Liver (tissue), 9 donors: ENCODE measurements around the gene PRELID2. TPM values are rescaled to one million over a fixed set of nuclear protein-coding genes. Genes with fewer than 3 reads are reported as not detected.

Source experiments
- DNase-seq: peaks from one replicate; pipeline ENCODE4 v3.0.0-alpha.2; 2017; ENCODE audit warnings: low spot score
- H3K27ac ChIP-seq, 2 donors: one replicate each; pipeline ENCODE4 v1.7.0; 2013; ENCODE audit warnings: inconsistent platforms in 2 of 2, low read length in 2 of 2, control low read depth in 1 of 2, low read depth in 1 of 2, mild to moderate bottlenecking in 1 of 2
- H3K27me3 ChIP-seq, 4 donors: one replicate each; pipeline versions ENCODE4 v1.6.1 to v1.7.0; 2013; ENCODE audit warnings: low read length in 3 of 4, inconsistent platforms in 1 of 4, mild to moderate bottlenecking in 1 of 4, moderate library complexity in 1 of 4; ENCODE audit not compliant: control insufficient read depth in 4 of 4, insufficient read depth in 4 of 4
- H3K36me3 ChIP-seq, 4 donors: one replicate each; pipeline versions ENCODE4 v1.6.1 to v1.7.0; 2013; ENCODE audit warnings: low read length in 3 of 4, mild to moderate bottlenecking in 3 of 4, low read depth in 1 of 4, moderate library complexity in 1 of 4; ENCODE audit not compliant: control insufficient read depth in 4 of 4, insufficient read depth in 3 of 4
- H3K4me1 ChIP-seq, 4 donors: one replicate each; pipeline versions ENCODE4 v1.6.1 to v1.7.0; 2013; ENCODE audit warnings: low read length in 3 of 4, mild to moderate bottlenecking in 3 of 4, moderate library complexity in 1 of 4; ENCODE audit not compliant: control insufficient read depth in 4 of 4, insufficient read depth in 4 of 4
- H3K4me3 ChIP-seq, 3 donors: one replicate each; pipeline versions ENCODE4 v1.6.1 to v1.7.0; 2013; ENCODE audit warnings: low read length in 3 of 3, control low read depth in 1 of 3, low read depth in 1 of 3, mild to moderate bottlenecking in 1 of 3
- H3K9ac ChIP-seq, 2 donors: one replicate each; pipeline ENCODE4 v1.7.0; 2013; ENCODE audit warnings: low read length in 2 of 2, mild to moderate bottlenecking in 2 of 2, moderate library complexity in 2 of 2, control low read depth in 1 of 2, low read depth in 1 of 2
- H3K9me3 ChIP-seq, 4 donors: one replicate each; pipeline versions ENCODE4 v1.6.1 to v1.7.0; 2013; ENCODE audit warnings: low read length in 3 of 4; ENCODE audit not compliant: control insufficient read depth in 4 of 4
- ATF3 ChIP-seq: IDR thresholded peaks from 2 replicates; pipeline ENCODE4 v1.6.1; 2016; ENCODE audit warnings: antibody characterized with exemption
- CTCF ChIP-seq: fragments of 150-350 bp; IDR thresholded peaks from 2 replicates; pipeline ENCODE4 v1.5.1; 2017; ENCODE audit warnings: improper control_type of control experiment, low read depth, low read length; ENCODE audit not compliant: missing input control
- EGR1 ChIP-seq, 2 donors: IDR thresholded peaks; 2 replicates each; pipeline ENCODE4 v1.6.1; 2016 to 2018; ENCODE audit warnings: antibody characterized with exemption in 2 of 2, low read depth in 2 of 2
- FOXA1 ChIP-seq: IDR thresholded peaks from 2 replicates; pipeline ENCODE4 v1.6.1; 2016; ENCODE audit warnings: antibody characterized with exemption
- FOXA2 ChIP-seq: IDR thresholded peaks from 2 replicates; pipeline ENCODE4 v1.6.1; 2016; ENCODE audit warnings: antibody characterized with exemption
- GABPA ChIP-seq, 2 donors: IDR thresholded peaks in 1 of 2; conservative IDR thresholded peaks in 1 of 2; 2 replicates each; pipeline ENCODE4 v1.6.1; 2016; ENCODE audit warnings: antibody characterized with exemption in 2 of 2, mild to moderate bottlenecking in 1 of 2, moderate library complexity in 1 of 2
- HNF4A ChIP-seq, 2 donors: conservative IDR thresholded peaks; 2 replicates each; pipeline ENCODE4 v1.6.1; 2016; ENCODE audit warnings: antibody characterized with exemption in 2 of 2, mild to moderate bottlenecking in 2 of 2
- HNF4G ChIP-seq: IDR thresholded peaks from 2 replicates; pipeline ENCODE4 v1.6.1; 2016; ENCODE audit warnings: antibody characterized with exemption
- JUND ChIP-seq, 2 donors: IDR thresholded peaks; 2 replicates each; pipeline ENCODE4 v1.6.1; 2016; ENCODE audit warnings: antibody characterized with exemption in 2 of 2
- MAX ChIP-seq: IDR thresholded peaks from 2 replicates; pipeline ENCODE4 v1.6.1; 2016; ENCODE audit warnings: antibody characterized with exemption
- NR2F2 ChIP-seq: IDR thresholded peaks from 2 replicates; pipeline ENCODE4 v1.6.1; 2016; ENCODE audit warnings: antibody characterized with exemption
- RAD21 ChIP-seq, 2 donors: IDR thresholded peaks; 2 replicates each; pipeline ENCODE4 v1.6.1; 2016; ENCODE audit warnings: antibody characterized with exemption in 2 of 2, mild to moderate bottlenecking in 2 of 2
- RXRA ChIP-seq, 2 donors: IDR thresholded peaks; 2 replicates each; pipeline ENCODE4 v1.6.1; 2017 to 2018; ENCODE audit warnings: antibody characterized with exemption in 2 of 2, mild to moderate bottlenecking in 1 of 2
- SP1 ChIP-seq: IDR thresholded peaks from 2 replicates; pipeline ENCODE4 v1.6.1; 2018; ENCODE audit warnings: antibody characterized with exemption, mild to moderate bottlenecking
- TAF1 ChIP-seq: conservative IDR thresholded peaks from 2 replicates; pipeline ENCODE4 v1.6.1; 2016; ENCODE audit warnings: antibody characterized with exemption, mild to moderate bottlenecking
- YY1 ChIP-seq: IDR thresholded peaks from 2 replicates; pipeline ENCODE4 v1.6.1; 2016; ENCODE audit warnings: antibody characterized with exemption, mild to moderate bottlenecking
- ZBTB33 ChIP-seq: IDR thresholded peaks from 2 replicates; pipeline ENCODE4 v1.6.1; 2016; ENCODE audit warnings: antibody characterized with exemption
- WGBS: extraction: QIAGEN DNeasy Blood & Tissue Kit; methylation state at CpG from one replicate; pipeline ENCODE4 v1.1.7; 2013; 5-methylcytosine and 5-hydroxymethylcytosine counted together
- polyA plus RNA-seq, 2 donors: library from polyadenylated mRNA; stranded (reverse) in 1 of 2; unstranded in 1 of 2; fragments of 200-250 nt in 1 of 2; fragments of >200 nt in 1 of 2; fragmentation: Nextera tagmentation in 1 of 2; extraction: Ambion mirVana in 1 of 2; gene quantifications; one replicate each; pipeline versions ENCODE4 v1.2.1 to v1.2.3, GENCODE V29; 2013 to 2015
- total RNA-seq, 2 donors: library from RNA; depleted of rRNA; stranded (reverse); fragments of >200 nt; gene quantifications; one replicate each; pipeline ENCODE4 v1.2.3, GENCODE V29; 2014
- donor health status: healthy.
- donor health status: healthy.
- donor health status: healthy.
- donor health status: healthy.
- donor health status: healthy.

Gene PRELID2
- total and polyA plus RNA-seq, 4 donors = 1.1 to 24.9 (median 4.5) TPM

- no peaks in the 10 kb centered on the region for H3K4me1 ChIP-seq
- no peak for DNase-seq
- H3K27me3 ChIP-seq = no peaks in the 10 kb centered on the region
- no peak within 1 kb of the TSS for H3K9ac ChIP-seq
- H3K9me3 ChIP-seq = no peaks in the 10 kb centered on the region
- no peak within 1 kb of the TSS for H3K27ac ChIP-seq
- WGBS = 78% methylated on average over 3 of the region's 3 CpGs
- TF ChIP-seq HNF4A (conservative IDR thresholded peaks at IDR 0.05) (no peak), FOXA1 (no peak), ZBTB33 (no peak), SP1 (no peak)
- no peaks in the 10 kb centered on the region for H3K36me3 ChIP-seq
- H3K4me3 ChIP-seq = no peak within 1 kb of the TSS
Measured at GRCh38 chr5:145872914-145873313, 37.8 kb upstream of the PRELID2 start, which contains the start of gene GRXCR2. Gene GRXCR2 (minus strand): TSS chr5:145873014. CDS start chr5:145872968, 46 bp downstream.

GRCh38 chr5:145872486-145872885 lies 37.3 kb upstream of the PRELID2 start:
- no peak overlapping the region for H3K4me3 ChIP-seq
- WGBS = 78% methylated on average over 8 of the region's 8 CpGs
- no peaks in the 10 kb centered on the region for H3K4me1 ChIP-seq
- H3K36me3 ChIP-seq = no peaks in the 10 kb centered on the region
- no peaks in the 10 kb centered on the region for H3K9me3 ChIP-seq
- H3K27me3 ChIP-seq = no peaks in the 10 kb centered on the region
- H3K9ac ChIP-seq = no peak overlapping the region
- no peak for TF ChIP-seq EGR1 (IDR thresholded peaks at IDR 0.05; ENCODE audit: low read depth in 2 of 2)
- TF ChIP-seq CTCF = no peak
- TF ChIP-seq JUND (IDR thresholded peaks at IDR 0.05) = no peak
- TF ChIP-seq NR2F2 = no peak
- no peak for TF ChIP-seq RXRA (IDR thresholded peaks at IDR 0.05)
- TF ChIP-seq HNF4G = no peak
- TF ChIP-seq TAF1 = no peak
- TF ChIP-seq ZBTB33 = no peak
- no peak for TF ChIP-seq HNF4A (conservative IDR thresholded peaks at IDR 0.05)
- TF ChIP-seq FOXA2 = no peak
- TF ChIP-seq GABPA (IDR thresholded peaks at IDR 0.05 in 1 of 2, conservative IDR thresholded peaks at IDR 0.05 in 1 of 2) = no peak
- no peak for TF ChIP-seq YY1
- TF ChIP-seq ATF3 = no peak
- TF ChIP-seq FOXA1 = no peak
- no peak for TF ChIP-seq MAX
- no peak for TF ChIP-seq RAD21 (IDR thresholded peaks at IDR 0.05)
- no peak for TF ChIP-seq SP1
- no peak overlapping the region for H3K27ac ChIP-seq
- DNase-seq = no peak
